ENCODE data around the gene CHTOP. TPM values are rescaled to one million over a fixed set of nuclear protein-coding genes. Genes with fewer than 3 reads are reported as not detected.

CHTOP gene
- total RNA-seq, 1 donor from 2014 or later: 67.3 TPM

DNA sequence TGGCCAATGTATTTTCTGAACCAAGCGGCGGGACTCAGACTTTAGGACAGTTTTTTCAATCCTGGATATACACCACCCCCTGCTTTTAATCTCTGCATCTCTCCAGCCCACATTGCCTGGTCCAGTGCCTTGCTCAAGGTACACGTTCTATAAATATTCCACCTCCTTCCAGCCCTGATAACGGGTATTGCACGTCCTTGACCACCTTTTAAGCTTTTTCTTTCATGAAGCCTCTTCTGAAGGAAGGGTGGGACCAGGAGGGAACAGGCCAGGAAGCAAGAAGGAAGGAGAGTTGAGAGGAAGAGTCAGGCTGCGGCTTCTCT is 24.3 kb upstream of the CHTOP start:
- H3K9me3 ChIP-seq: no peaks in the 10 kb centered on the region
- TF ChIP-seq POLR2AphosphoS5 (IDR thresholded peaks at IDR 0.05; ENCODE audit: insufficient read depth in 1 of 2, low read depth in 1 of 2) (no peak), POLR2A (IDR thresholded peaks at IDR 0.05) (no peak)
- TF ChIP-seq, protein P1, sequence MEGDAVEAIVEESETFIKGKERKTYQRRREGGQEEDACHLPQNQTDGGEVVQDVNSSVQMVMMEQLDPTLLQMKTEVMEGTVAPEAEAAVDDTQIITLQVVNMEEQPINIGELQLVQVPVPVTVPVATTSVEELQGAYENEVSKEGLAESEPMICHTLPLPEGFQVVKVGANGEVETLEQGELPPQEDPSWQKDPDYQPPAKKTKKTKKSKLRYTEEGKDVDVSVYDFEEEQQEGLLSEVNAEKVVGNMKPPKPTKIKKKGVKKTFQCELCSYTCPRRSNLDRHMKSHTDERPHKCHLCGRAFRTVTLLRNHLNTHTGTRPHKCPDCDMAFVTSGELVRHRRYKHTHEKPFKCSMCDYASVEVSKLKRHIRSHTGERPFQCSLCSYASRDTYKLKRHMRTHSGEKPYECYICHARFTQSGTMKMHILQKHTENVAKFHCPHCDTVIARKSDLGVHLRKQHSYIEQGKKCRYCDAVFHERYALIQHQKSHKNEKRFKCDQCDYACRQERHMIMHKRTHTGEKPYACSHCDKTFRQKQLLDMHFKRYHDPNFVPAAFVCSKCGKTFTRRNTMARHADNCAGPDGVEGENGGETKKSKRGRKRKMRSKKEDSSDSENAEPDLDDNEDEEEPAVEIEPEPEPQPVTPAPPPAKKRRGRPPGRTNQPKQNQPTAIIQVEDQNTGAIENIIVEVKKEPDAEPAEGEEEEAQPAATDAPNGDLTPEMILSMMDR (IDR thresholded peaks at IDR 0.05): no peak
- intact Hi-C loops (cut with DNase I): no loop called here
- peaks cover 61% of the 10 kb centered on the region for H3K4me1 ChIP-seq
- no peak for DNase-seq (ENCODE audit: extremely low spot score in 2 of 2)
- peak overlapping the region; percentile 96 for H3K27ac ChIP-seq
- H3K27me3 ChIP-seq: no peaks in the 10 kb centered on the region
- peak overlapping the region; percentile 46 to 68 for H3K4me3 ChIP-seq
- H3K36me3 ChIP-seq: peaks cover 0 to 27% of the 10 kb centered on the region in 2 donors

DNA sequence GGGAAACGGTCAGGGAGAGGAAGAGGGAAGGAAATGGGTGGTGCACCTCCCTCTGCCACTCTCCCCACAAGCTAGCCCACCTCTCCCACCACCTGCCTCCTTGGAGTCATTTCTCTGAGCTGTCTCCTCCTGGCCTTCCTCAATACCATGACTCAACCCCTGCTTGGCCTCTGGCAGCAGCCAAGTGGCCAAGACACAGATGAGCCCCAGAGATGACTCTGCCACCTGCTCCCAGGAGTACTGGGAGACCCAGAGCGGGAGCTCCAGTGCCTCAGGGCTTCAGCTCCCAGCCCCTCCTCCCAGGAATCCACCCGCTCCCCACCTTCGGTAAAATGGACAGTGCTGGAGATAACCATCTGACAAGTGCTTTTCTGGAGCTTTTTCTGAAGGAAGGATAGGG is 23.5 kb upstream of the CHTOP start:
- TF ChIP-seq POLR2AphosphoS5 (IDR thresholded peaks at IDR 0.05; ENCODE audit: insufficient read depth in 1 of 2, low read depth in 1 of 2) (no peak), POLR2A (IDR thresholded peaks at IDR 0.05) (no peak)
- TF ChIP-seq, protein P1 (IDR thresholded peaks at IDR 0.05): no peak
- DNase-seq (ENCODE audit: extremely low spot score in 2 of 2): no peak
- Histone ChIP-seq H3K27ac (peak overlapping the region; percentile 96), H3K4me3 (peak overlapping the region; percentile 52 to 68), H3K9me3 (no peaks in the 10 kb centered on the region), H3K36me3 (peaks cover 0 to 25% of the 10 kb centered on the region in 2 donors), H3K27me3 (no peaks in the 10 kb centered on the region), H3K4me1 (peaks cover 67% of the 10 kb centered on the region)
- intact Hi-C loops (cut with DNase I): loop anchor here (5.0 kb wide), 1 partner anchor 98 kb away; no protein-coding TSS in a partner anchor

GRCh38 chr1:153610811-153611301 is 23.0 kb upstream of the CHTOP start:
- peak overlapping the region; percentile 96 for H3K27ac ChIP-seq

GRCh38 chr1:153611356-153611755 is 22.5 kb upstream of the CHTOP start:
- H3K4me1 ChIP-seq: peaks cover 73% of the 10 kb centered on the region
- no peaks in the 10 kb centered on the region for H3K9me3 ChIP-seq
- intact Hi-C loops (cut with DNase I): loop anchor here (5.0 kb wide), 1 partner anchor 99 kb away; no protein-coding TSS in a partner anchor
- peak overlapping the region; percentile 52 to 68 for H3K4me3 ChIP-seq
- TF ChIP-seq, protein P1 (IDR thresholded peaks at IDR 0.05): no peak
- TF ChIP-seq POLR2A (IDR thresholded peaks at IDR 0.05) (no peak), POLR2AphosphoS5 (IDR thresholded peaks at IDR 0.05; ENCODE audit: insufficient read depth in 1 of 2, low read depth in 1 of 2) (no peak)
- H3K36me3 ChIP-seq: peaks cover 0 to 15% of the 10 kb centered on the region in 2 donors
- no peaks in the 10 kb centered on the region for H3K27me3 ChIP-seq
- peak overlapping the region; percentile 96 for H3K27ac ChIP-seq
- DNase-seq (ENCODE audit: extremely low spot score in 2 of 2): no peak

More at GRCh38 chr1:153610811-153611301, 23.0 kb upstream of the CHTOP start:
- DNase-seq (ENCODE audit: extremely low spot score in 2 of 2): no peak
- Histone ChIP-seq H3K36me3 (peaks cover 0 to 20% of the 10 kb centered on the region in 2 donors), H3K4me3 (peak overlapping the region; percentile 52 to 68), H3K9me3 (no peaks in the 10 kb centered on the region), H3K27me3 (no peaks in the 10 kb centered on the region), H3K4me1 (peaks cover 68% of the 10 kb centered on the region)
- intact Hi-C loops (cut with DNase I): loop anchor here (5.0 kb wide), 1 partner anchor 99 kb away; no protein-coding TSS in a partner anchor
- TF ChIP-seq, protein P1 (IDR thresholded peaks at IDR 0.05): no peak
- TF ChIP-seq POLR2AphosphoS5 (IDR thresholded peaks at IDR 0.05; ENCODE audit: insufficient read depth in 1 of 2, low read depth in 1 of 2): no peak

- peaks cover 0 to 6% of the 10 kb centered on the region in 2 donors for H3K36me3 ChIP-seq
- no peaks in the 10 kb centered on the region for H3K27me3 ChIP-seq
- TF ChIP-seq, protein P1 (IDR thresholded peaks at IDR 0.05): no peak
- TF ChIP-seq POLR2A (IDR thresholded peaks at IDR 0.05): no peak
- no peak for TF ChIP-seq POLR2AphosphoS5 (IDR thresholded peaks at IDR 0.05; ENCODE audit: insufficient read depth in 1 of 2, low read depth in 1 of 2)
- intact Hi-C loops (cut with DNase I): loop anchor here (5.0 kb wide), 1 partner anchor 100 kb away; no protein-coding TSS in a partner anchor
- no peaks in the 10 kb centered on the region for H3K9me3 ChIP-seq
- peak overlapping the region; percentile 96 for H3K27ac ChIP-seq
- H3K4me1 ChIP-seq: peaks cover 77% of the 10 kb centered on the region
- no peak for DNase-seq (ENCODE audit: extremely low spot score in 2 of 2)
- peak overlapping the region; percentile 52 to 68 for H3K4me3 ChIP-seq
Observed at GRCh38 chr1:153612111-153612754, 21.6 kb upstream of the CHTOP start.
